OCI-LY1 (cell line): ENCODE results near the gene XRCC6.
"Not testable (repeated sequence)": the region's sequence is repeated elsewhere in the genome, so short reads cannot be mapped to it uniquely, and the experiment has no call there.

Source experiments
- H2AFZ ChIP-seq: fragments of 200-600 bp; sonication (generic), shearing (Covaris generic); 2 replicates; pipeline ENCODE4 v1.6.0; 2014; ENCODE audit warnings: antibody characterized with exemption, mild to moderate bottlenecking, low read length
- H3F3A ChIP-seq: fragments of 200-600 bp; sonication (generic), shearing (Covaris generic); 2 replicates; pipeline ENCODE4 v1.6.0; 2014; ENCODE audit warnings: mild to moderate bottlenecking, antibody characterized with exemption, low read length, moderate library complexity; ENCODE audit not compliant: insufficient read depth
- H3K27ac ChIP-seq: fragments of 200-600 bp; sonication (generic); 2 replicates; pipeline ENCODE4 v1.5.1; 2014; ENCODE audit warnings: low read length, mixed run types, mild to moderate bottlenecking, low read depth; ENCODE audit not compliant: poor library complexity, severe bottlenecking
- H3K27me3 ChIP-seq: fragments of 200-600 bp; sonication (generic); 2 replicates; pipeline ENCODE4 v1.6.0; 2014; ENCODE audit warnings: antibody characterized with exemption, mild to moderate bottlenecking, low read length, moderate library complexity; ENCODE audit not compliant: insufficient read depth
- H3K36me3 ChIP-seq: fragments of 200-600 bp; sonication (generic); 2 replicates; pipeline ENCODE4 v1.6.1; 2014; ENCODE audit warnings: mild to moderate bottlenecking, antibody characterized with exemption, low read length, moderate library complexity, mixed read lengths; ENCODE audit not compliant: insufficient read depth
- H3K4me1 ChIP-seq: fragments of 200-600 bp; sonication (generic); 2 replicates; pipeline ENCODE4 v1.5.1; 2014; ENCODE audit warnings: mild to moderate bottlenecking, low read length, moderate library complexity; ENCODE audit not compliant: insufficient read depth, severe bottlenecking
- H3K4me2 ChIP-seq: fragments of 200-600 bp; sonication (generic), shearing (Covaris generic); 2 replicates; pipeline ENCODE4 v1.6.1; 2014; ENCODE audit warnings: low read length
- H3K4me3 ChIP-seq: fragments of 200-600 bp; sonication (generic); 2 replicates; pipeline ENCODE4 v1.5.1; 2014; ENCODE audit warnings: low read length, low read depth, mild to moderate bottlenecking, mixed read lengths; ENCODE audit not compliant: poor library complexity, severe bottlenecking
- H3K79me2 ChIP-seq: fragments of 200-600 bp; shearing (Covaris generic); 2 replicates; pipeline ENCODE4 v1.6.1; 2016; ENCODE audit warnings: mixed run types, low read length, mixed read lengths; ENCODE audit not compliant: insufficient read depth
- H3K9ac ChIP-seq: fragments of 200-600 bp; sonication (generic), shearing (Covaris generic); 2 replicates; pipeline ENCODE4 v1.6.1; 2014; ENCODE audit warnings: mild to moderate bottlenecking, low read length, mixed read lengths
- H3K9me2 ChIP-seq: fragments of 200-600 bp; sonication (generic), shearing (Covaris generic); 2 replicates; pipeline ENCODE4 v1.6.1; 2014; ENCODE audit warnings: low read depth, mild to moderate bottlenecking, low read length, mixed read lengths
- H3K9me3 ChIP-seq: fragments of 200-600 bp; shearing (Covaris generic); 2 replicates; pipeline ENCODE4 v1.6.1; 2014; ENCODE audit warnings: low read length, mixed read lengths
- H4K20me1 ChIP-seq: fragments of 200-600 bp; sonication (generic), shearing (Covaris generic); 2 replicates; pipeline ENCODE4 v1.6.0; 2016; ENCODE audit warnings: mild to moderate bottlenecking, low read length; ENCODE audit not compliant: insufficient read depth
- CTCF ChIP-seq: fragments of 200-600 bp; sonication (generic), shearing (Covaris generic); IDR thresholded peaks from 2 replicates; pipeline ENCODE4 v1.5.1; 2017; ENCODE audit warnings: mild to moderate bottlenecking, antibody characterized with exemption, low read length, moderate library complexity, mixed read lengths
- EZH2 ChIP-seq: fragments of 200-600 bp; sonication (generic), shearing (Covaris generic); IDR thresholded peaks from 2 replicates; pipeline ENCODE4 v1.8.0; 2017; ENCODE audit warnings: borderline replicate concordance, mixed run types, mild to moderate bottlenecking, antibody characterized with exemption, low read length, moderate library complexity, mixed read lengths

XRCC6 gene

DNA sequence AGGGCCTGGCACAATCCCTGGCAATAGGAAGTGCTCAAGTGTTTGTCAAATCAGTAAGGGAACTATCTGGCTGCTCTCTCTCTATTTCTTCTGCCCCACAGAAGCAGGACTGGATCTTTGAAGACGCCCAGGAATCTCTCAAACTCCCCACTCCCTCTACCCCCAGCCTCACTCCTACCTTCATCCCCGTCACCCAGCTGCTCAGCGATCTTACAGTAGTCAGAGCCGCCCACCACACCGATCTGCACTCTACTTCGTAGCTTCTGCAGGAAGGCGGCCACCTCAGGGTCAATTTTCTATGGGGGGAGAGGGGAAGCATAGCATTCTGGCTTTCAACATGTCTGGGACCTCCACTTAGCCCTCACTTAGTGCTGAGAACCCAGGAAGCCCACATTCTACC is 35.2 kb upstream of the XRCC6 start:
- H3K9ac ChIP-seq = no peak overlapping the region
- no peak overlapping the region for H3K4me3 ChIP-seq
- H3K27me3 ChIP-seq = no peaks in the 10 kb centered on the region
- H3K27ac ChIP-seq = no peak overlapping the region
- H2AFZ ChIP-seq = no peak overlapping the region
- H3K36me3 ChIP-seq = peaks cover 21% of the 10 kb centered on the region; the same call in 1 of the 2 replicates
- H3K4me2 ChIP-seq = no peak overlapping the region
- peaks cover 24% of the 10 kb centered on the region for H3K4me1 ChIP-seq
- H3F3A ChIP-seq = no peaks in the 10 kb centered on the region
- TF ChIP-seq EZH2 = no peak
- no peak for TF ChIP-seq CTCF
- no peaks in the 10 kb centered on the region for H3K9me2 ChIP-seq
- no peaks in the 10 kb centered on the region for H3K79me2 ChIP-seq
- H3K9me3 ChIP-seq = no peaks in the 10 kb centered on the region
- H4K20me1 ChIP-seq = no peaks in the 10 kb centered on the region

DNA sequence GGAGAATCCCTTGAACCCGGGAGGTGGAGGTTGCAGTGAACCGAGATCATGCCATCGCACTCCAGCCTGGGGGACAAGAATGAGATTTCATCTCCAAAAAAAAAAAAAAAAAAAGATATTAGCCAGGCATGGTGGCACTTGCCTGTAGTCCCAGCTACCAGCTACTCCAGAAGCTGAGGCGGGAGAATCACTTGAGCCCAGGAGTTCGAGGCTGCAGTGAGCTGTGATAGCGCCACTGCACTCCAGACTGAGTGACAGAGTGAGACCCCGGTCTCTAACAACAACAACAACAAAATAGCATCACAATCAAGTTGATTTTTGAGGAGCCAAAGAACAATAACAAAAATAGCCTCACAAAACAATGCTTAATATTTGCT is 33.8 kb upstream of the XRCC6 start:
- TF ChIP-seq EZH2 (no peak), CTCF (no peak)
- Histone ChIP-seq H3K79me2 (no peaks in the 10 kb centered on the region), H3K4me3 (no peak overlapping the region), H3K36me3 (peaks cover 18% of the 10 kb centered on the region; the same call in 1 of the 2 replicates), H3K9me3 (no peaks in the 10 kb centered on the region), H3K9ac (no peak overlapping the region), H3F3A (no peaks in the 10 kb centered on the region), H3K4me1 (peaks cover 24% of the 10 kb centered on the region), H3K4me2 (peak overlapping the region; percentile 95; the same call in 1 of the 2 replicates), H2AFZ (no peak overlapping the region), H3K9me2 (no peaks in the 10 kb centered on the region), H4K20me1 (no peaks in the 10 kb centered on the region), H3K27me3 (no peaks in the 10 kb centered on the region), H3K27ac (no peak overlapping the region)

- H3K4me2 ChIP-seq = peak within 1 kb of the TSS; percentile 95
- no peak within 1 kb of the TSS for H2AFZ ChIP-seq
- H3K9ac ChIP-seq = peak within 1 kb of the TSS; percentile 88
- TF ChIP-seq CTCF (no peak), EZH2 (no peak)
- H3F3A ChIP-seq = no peaks in the 10 kb centered on the region
- no peaks in the 10 kb centered on the region for H4K20me1 ChIP-seq
- peak within 1 kb of the TSS; percentile 59 for H3K27ac ChIP-seq
- H3K36me3 ChIP-seq = 0 out of 2 replicates have a peak, but pooled peaks cover 5% of the 10 kb centered on the region
- peak within 1 kb of the TSS; percentile 94 for H3K4me3 ChIP-seq
- no peaks in the 10 kb centered on the region for H3K27me3 ChIP-seq
- H3K9me3 ChIP-seq = no peaks in the 10 kb centered on the region
- H3K9me2 ChIP-seq = no peaks in the 10 kb centered on the region
- no peaks in the 10 kb centered on the region for H3K79me2 ChIP-seq
- H3K4me1 ChIP-seq = peaks cover 24% of the 10 kb centered on the region
Observed at GRCh38 chr22:41589391-41590241, 31.5 kb upstream of the XRCC6 start, which contains the start of gene PMM1. PMM1 (minus strand) TSS chr22:41589840; CDS start chr22:41589805, 35 bp downstream.

- not testable (repeated sequence) for H3K9ac ChIP-seq, H3K9me3 ChIP-seq, H3K9me2 ChIP-seq, H3K27ac ChIP-seq, H4K20me1 ChIP-seq, H3K27me3 ChIP-seq, H3K79me2 ChIP-seq, H3F3A ChIP-seq, H2AFZ ChIP-seq, H3K36me3 ChIP-seq, H3K4me3 ChIP-seq, H3K4me2 ChIP-seq
- peaks cover 13% of the 10 kb centered on the region for H3K4me1 ChIP-seq
Observed at GRCh38 chr22:41593336-41593960, 27.6 kb upstream of the XRCC6 start.
